Measurements from ENCODE around the gene TUBA3C. TPM values are rescaled to one million over a fixed set of nuclear protein-coding genes. Genes with fewer than 3 reads are reported as not detected.

Gene TUBA3C
- total RNA-seq, 3 donors from 2014 or later (not counting 1 experiment from before 2014, with no cell fraction given): not detected

DNA sequence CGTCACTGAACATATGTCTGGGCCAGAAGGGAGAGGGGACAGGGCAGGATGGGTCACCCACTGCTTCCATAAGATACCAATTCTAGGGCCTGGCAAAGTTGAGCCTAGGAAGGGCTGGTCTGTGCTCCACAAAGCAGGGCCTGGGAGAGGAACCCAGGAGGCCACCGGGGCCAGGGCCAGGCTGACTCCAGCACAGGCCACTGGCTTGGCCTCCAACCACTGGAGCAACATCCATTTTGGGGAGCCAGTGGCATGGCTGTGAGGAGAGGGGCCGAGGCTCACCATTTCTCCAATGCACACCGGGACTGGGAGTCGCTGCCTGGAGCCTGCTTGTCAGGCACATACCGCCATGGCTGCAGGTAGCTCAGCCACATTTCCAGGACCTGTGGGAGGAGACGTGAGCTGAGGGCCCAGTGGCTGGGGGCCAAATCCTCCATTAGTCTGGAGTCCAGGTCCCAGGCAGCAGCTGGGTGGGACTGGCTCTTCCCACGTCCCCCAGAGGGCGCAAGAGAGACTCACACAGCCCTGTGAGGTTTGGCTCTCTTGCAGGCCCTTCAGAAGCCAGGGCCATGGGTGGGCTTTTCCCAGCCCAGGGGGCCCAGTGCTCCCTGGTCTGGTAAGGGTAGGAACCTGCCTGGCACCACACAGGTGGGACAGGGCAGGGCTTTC, 27.7 kb downstream of the TUBA3C start:
- ATAC-seq (no peak), DNase-seq (peak in 1 of 2 donors; percentile 16)
- Mint-ChIP-seq H3K27me3 (ENCODE audit: low read depth in 2 of 2) (no peaks in the 10 kb centered on the region), H3K27ac (no peak overlapping the region), H3K9me3 (peaks cover 3 to 5% of the 10 kb centered on the region in 2 donors), H3K36me3 (peaks cover 4% of the 10 kb centered on the region), H3K4me1 (peaks cover 0 to 4% of the 10 kb centered on the region in 2 donors), H3K4me3 (no peak overlapping the region)
- Histone ChIP-seq H3K4me3 (ENCODE audit: low read length) (no peak overlapping the region), H3K9me3 (ENCODE audit: control insufficient read depth, insufficient read depth, low read length) (peaks cover 5% of the 10 kb centered on the region), H3K36me3 (ENCODE audit: control insufficient read depth, insufficient read depth, low read length) (no peaks in the 10 kb centered on the region), H3K27ac (ENCODE audit: low read length) (no peak overlapping the region), H3K27me3 (ENCODE audit: control insufficient read depth, insufficient read depth, low read length) (no peaks in the 10 kb centered on the region), H3K4me1 (ENCODE audit: control insufficient read depth, insufficient read depth, low read length) (peaks cover 9% of the 10 kb centered on the region)
- WGBS (ENCODE audit: insufficient coverage): 86% methylated on average over 9 of the region's 9 CpGs
- intact Hi-C loops (cut with micrococcal nuclease): no loop called here
- TF ChIP-seq, protein P1, sequence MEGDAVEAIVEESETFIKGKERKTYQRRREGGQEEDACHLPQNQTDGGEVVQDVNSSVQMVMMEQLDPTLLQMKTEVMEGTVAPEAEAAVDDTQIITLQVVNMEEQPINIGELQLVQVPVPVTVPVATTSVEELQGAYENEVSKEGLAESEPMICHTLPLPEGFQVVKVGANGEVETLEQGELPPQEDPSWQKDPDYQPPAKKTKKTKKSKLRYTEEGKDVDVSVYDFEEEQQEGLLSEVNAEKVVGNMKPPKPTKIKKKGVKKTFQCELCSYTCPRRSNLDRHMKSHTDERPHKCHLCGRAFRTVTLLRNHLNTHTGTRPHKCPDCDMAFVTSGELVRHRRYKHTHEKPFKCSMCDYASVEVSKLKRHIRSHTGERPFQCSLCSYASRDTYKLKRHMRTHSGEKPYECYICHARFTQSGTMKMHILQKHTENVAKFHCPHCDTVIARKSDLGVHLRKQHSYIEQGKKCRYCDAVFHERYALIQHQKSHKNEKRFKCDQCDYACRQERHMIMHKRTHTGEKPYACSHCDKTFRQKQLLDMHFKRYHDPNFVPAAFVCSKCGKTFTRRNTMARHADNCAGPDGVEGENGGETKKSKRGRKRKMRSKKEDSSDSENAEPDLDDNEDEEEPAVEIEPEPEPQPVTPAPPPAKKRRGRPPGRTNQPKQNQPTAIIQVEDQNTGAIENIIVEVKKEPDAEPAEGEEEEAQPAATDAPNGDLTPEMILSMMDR (IDR thresholded peaks at IDR 0.05): no peak

DNA sequence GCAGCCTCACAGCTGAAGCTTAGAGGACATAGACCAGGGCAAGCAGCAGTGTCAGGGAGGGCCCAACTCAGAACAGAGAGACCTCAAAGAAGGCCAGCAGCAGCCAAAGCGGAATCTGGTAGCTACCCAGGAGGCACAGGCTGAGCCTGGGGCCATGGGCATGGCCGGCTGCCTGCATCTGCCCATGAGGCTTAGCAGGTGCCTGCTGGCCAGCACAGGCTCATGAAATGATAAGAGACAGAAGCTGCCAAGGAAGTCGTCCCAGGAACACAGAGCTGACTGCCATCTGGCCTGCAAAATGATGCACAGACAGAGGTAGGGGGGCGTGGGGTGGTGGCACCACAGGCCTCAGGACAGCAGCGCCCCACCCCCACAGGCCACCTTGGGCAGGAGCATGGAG, 29.2 kb downstream of the TUBA3C start:
- DNase-seq: no peak
- Histone ChIP-seq H3K27ac (ENCODE audit: low read length) (no peak overlapping the region), H3K36me3 (ENCODE audit: control insufficient read depth, insufficient read depth, low read length) (no peaks in the 10 kb centered on the region), H3K27me3 (ENCODE audit: control insufficient read depth, insufficient read depth, low read length) (no peaks in the 10 kb centered on the region), H3K9me3 (ENCODE audit: control insufficient read depth, insufficient read depth, low read length) (peaks cover 3% of the 10 kb centered on the region), H3K4me3 (ENCODE audit: low read length) (no peak overlapping the region), H3K4me1 (ENCODE audit: control insufficient read depth, insufficient read depth, low read length) (peaks cover 9% of the 10 kb centered on the region)
- Mint-ChIP-seq H3K4me3 (no peak overlapping the region), H3K4me1 (no peaks in the 10 kb centered on the region), H3K27ac (no peak overlapping the region), H3K36me3 (peaks cover 8% of the 10 kb centered on the region), H3K27me3 (ENCODE audit: low read depth in 2 of 2) (no peaks in the 10 kb centered on the region), H3K9me3 (peaks cover 4 to 7% of the 10 kb centered on the region in 2 donors)
- 73% methylated on average over 5 of the region's 5 CpGs for WGBS (ENCODE audit: insufficient coverage)
- TF ChIP-seq, protein P1 (IDR thresholded peaks at IDR 0.05): no peak
- ATAC-seq: no peak
- intact Hi-C loops (cut with micrococcal nuclease): no loop called here

DNA sequence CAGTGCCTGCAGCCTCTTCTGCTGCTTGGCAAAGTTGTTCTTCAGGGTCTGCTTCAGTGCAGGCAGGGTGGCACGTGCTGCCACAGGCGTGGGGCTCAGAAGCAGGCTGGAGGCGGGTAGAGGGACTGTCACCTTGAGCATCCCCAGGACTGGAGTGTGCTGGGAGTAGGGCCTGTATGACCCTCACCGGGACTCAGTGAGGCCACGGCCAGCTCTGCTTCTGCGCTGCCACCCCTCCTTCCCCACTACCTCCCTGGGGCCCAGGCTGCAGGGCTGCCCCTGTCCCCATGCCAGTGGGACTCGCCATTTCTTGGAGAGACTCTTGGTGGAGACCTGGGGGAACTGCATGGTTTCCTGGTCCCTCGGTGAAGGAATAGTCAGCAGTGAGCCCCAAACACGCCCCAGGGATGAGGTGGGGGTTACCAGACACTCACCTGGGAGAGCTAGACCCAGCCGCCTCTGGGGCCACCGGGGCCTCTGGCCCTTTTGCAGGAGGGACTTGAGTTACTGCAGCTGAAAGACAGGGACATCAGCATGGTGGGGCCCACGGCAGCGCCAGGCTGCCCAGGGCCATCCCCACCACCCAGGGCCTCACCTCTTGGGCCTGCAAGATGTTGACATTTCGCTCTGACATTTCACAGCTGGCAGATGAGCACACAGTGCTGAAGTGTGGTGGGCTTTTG, 29.9 kb downstream of the TUBA3C start:
- H3K4me3 Mint-ChIP-seq: no peak overlapping the region
- Histone ChIP-seq H3K27me3 (ENCODE audit: control insufficient read depth, insufficient read depth, low read length) (no peaks in the 10 kb centered on the region), H3K4me3 (ENCODE audit: low read length) (no peak overlapping the region), H3K36me3 (ENCODE audit: control insufficient read depth, insufficient read depth, low read length) (no peaks in the 10 kb centered on the region), H3K9me3 (ENCODE audit: control insufficient read depth, insufficient read depth, low read length) (no peaks in the 10 kb centered on the region), H3K27ac (ENCODE audit: low read length) (no peak overlapping the region), H3K4me1 (ENCODE audit: control insufficient read depth, insufficient read depth, low read length) (peaks cover 9% of the 10 kb centered on the region)
- DNase-seq (no peak), ATAC-seq (no peak)
- no peaks in the 10 kb centered on the region for H3K27me3 Mint-ChIP-seq (ENCODE audit: low read depth in 2 of 2)
- TF ChIP-seq, protein P1 (IDR thresholded peaks at IDR 0.05): no peak
- intact Hi-C loops (cut with micrococcal nuclease): no loop called here
- H3K27ac Mint-ChIP-seq: no peak overlapping the region
- peaks cover 8% of the 10 kb centered on the region for H3K36me3 Mint-ChIP-seq
- H3K9me3 Mint-ChIP-seq: peaks cover 4 to 7% of the 10 kb centered on the region in 2 donors
- 88% methylated on average over 14 of the region's 14 CpGs for WGBS (ENCODE audit: insufficient coverage)
- no peaks in the 10 kb centered on the region for H3K4me1 Mint-ChIP-seq
